Loucy (cell line): ENCODE measurements around the gene WDR45B.
"Not testable (repeated sequence)": the region's sequence is repeated elsewhere in the genome, so short reads cannot be mapped to it uniquely, and the experiment has no call there.

Source experiments
- H2AFZ ChIP-seq: fragments of 200-600 bp; sonication (generic); 2 replicates; pipeline ENCODE4 v1.6.0; 2016; ENCODE audit warnings: antibody characterized with exemption, mild to moderate bottlenecking, low read length, moderate library complexity
- H3F3A ChIP-seq: fragments of 200-600 bp; 2 replicates; pipeline ENCODE4 v1.6.0; 2016; ENCODE audit warnings: antibody characterized with exemption, low read depth, mild to moderate bottlenecking
- H3K27me3 ChIP-seq: fragments of 200-600 bp; sonication (generic); 2 replicates; pipeline ENCODE4 v1.6.1; 2014; ENCODE audit warnings: low read length, mild to moderate bottlenecking; ENCODE audit not compliant: insufficient read depth, poor library complexity, severe bottlenecking
- H3K36me3 ChIP-seq: fragments of 200-600 bp; sonication (generic); 2 replicates; pipeline ENCODE4 v1.6.1; 2016; ENCODE audit warnings: low read length; ENCODE audit not compliant: insufficient read depth
- H3K4me1 ChIP-seq: fragments of 200-600 bp; sonication (generic); 2 replicates; pipeline ENCODE4 v1.5.1; 2014; ENCODE audit warnings: low read length, mild to moderate bottlenecking; ENCODE audit not compliant: insufficient read depth, poor library complexity, severe bottlenecking
- H3K4me2 ChIP-seq: fragments of 200-600 bp; sonication (generic); 2 replicates; pipeline ENCODE4 v1.6.0; 2014; ENCODE audit warnings: antibody characterized with exemption, low read length, low read depth, mild to moderate bottlenecking; ENCODE audit not compliant: poor library complexity, severe bottlenecking
- H3K4me3 ChIP-seq: fragments of 200-600 bp; sonication (generic); 2 replicates; pipeline ENCODE4 v1.5.1; 2014; ENCODE audit warnings: low read length, mild to moderate bottlenecking, mixed read lengths; ENCODE audit not compliant: poor library complexity, severe bottlenecking
- H3K79me2 ChIP-seq: fragments of 200-600 bp; sonication (generic); 2 replicates; pipeline ENCODE4 v1.6.1; 2014; ENCODE audit warnings: low read length; ENCODE audit not compliant: insufficient read depth
- H3K9ac ChIP-seq: fragments of 200-600 bp; sonication (generic); 2 replicates; pipeline ENCODE4 v1.6.0; 2014; ENCODE audit warnings: mild to moderate bottlenecking, low read depth, low read length, moderate library complexity; ENCODE audit not compliant: poor library complexity, severe bottlenecking
- H3K9me2 ChIP-seq: fragments of 200-600 bp; sonication (generic); replicated peaks from 2 replicates; pipeline ENCODE4 v1.6.1; 2016; ENCODE audit warnings: low read depth, low read length, mixed read lengths
- H3K9me3 ChIP-seq: fragments of 200-600 bp; sonication (generic); 2 replicates; pipeline ENCODE4 v1.6.1; 2014; ENCODE audit warnings: mild to moderate bottlenecking, antibody characterized with exemption, low read length, low read depth; ENCODE audit not compliant: insufficient read depth
- H4K20me1 ChIP-seq: fragments of 200-600 bp; sonication (generic); 2 replicates; pipeline ENCODE4 v1.6.0; 2014; ENCODE audit warnings: antibody characterized with exemption, low read length, mild to moderate bottlenecking; ENCODE audit not compliant: insufficient read depth, poor library complexity, severe bottlenecking
- CTCF ChIP-seq: fragments of 200-600 bp; sonication (generic); conservative IDR thresholded peaks from 2 replicates; pipeline ENCODE4 v1.5.1; 2014; ENCODE audit warnings: mild to moderate bottlenecking, antibody characterized with exemption, low read length
- EZH2phosphoT487 ChIP-seq: fragments of 200-600 bp; IDR thresholded peaks from 2 replicates; pipeline ENCODE4 v1.6.1; 2018; ENCODE audit warnings: antibody characterized with exemption, mild to moderate bottlenecking, moderate library complexity, borderline replicate concordance

Gene WDR45B

GRCh38 chr17:82586576-82587233 lies 61.5 kb downstream of the WDR45B start:
- Histone ChIP-seq H3K36me3 (peaks cover 58% of the 10 kb centered on the region), H3K9me2 (no peaks in the 10 kb centered on the region), H3K9me3 (no peaks in the 10 kb centered on the region), H3K79me2 (no peaks in the 10 kb centered on the region), H3K27me3 (no peaks in the 10 kb centered on the region), H4K20me1 (no peaks in the 10 kb centered on the region), H2AFZ (no peak overlapping the region), H3F3A (peaks cover 10% of the 10 kb centered on the region; the same call in 1 of the 2 replicates), H3K4me2 (no peak overlapping the region), H3K9ac (no peak overlapping the region), H3K4me1 (peaks cover 20% of the 10 kb centered on the region), H3K4me3 (no peak overlapping the region)
- no peak for TF ChIP-seq EZH2phosphoT487
- no peak for TF ChIP-seq CTCF

- H3K79me2 ChIP-seq, H4K20me1 ChIP-seq, H3K9me2 ChIP-seq, H2AFZ ChIP-seq, H3K9me3 ChIP-seq, H3K27me3 ChIP-seq, H3K4me3 ChIP-seq, H3K9ac ChIP-seq, H3K4me2 ChIP-seq: not testable (repeated sequence)
- Histone ChIP-seq H3K36me3 (peaks cover 61% of the 10 kb centered on the region), H3K4me1 (peaks cover 14% of the 10 kb centered on the region), H3F3A (peaks cover 10% of the 10 kb centered on the region; the same call in 1 of the 2 replicates)
These were observed 62.2 kb downstream of the WDR45B start for GRCh38 chr17:82585935-82586575.

GRCh38 chr17:82583720-82584234 lies 64.5 kb downstream of the WDR45B start:
- Histone ChIP-seq H3K9me3 (no peaks in the 10 kb centered on the region), H3K4me1 (no peaks in the 10 kb centered on the region), H3K4me2 (no peak overlapping the region), H3K4me3 (no peak overlapping the region), H3K9ac (no peak overlapping the region), H4K20me1 (no peaks in the 10 kb centered on the region), H3K27me3 (no peaks in the 10 kb centered on the region), H3K36me3 (peaks cover 67% of the 10 kb centered on the region), H3K79me2 (no peaks in the 10 kb centered on the region), H3K9me2 (no peaks in the 10 kb centered on the region), H3F3A (peaks cover 5% of the 10 kb centered on the region; the same call in 1 of the 2 replicates), H2AFZ (no peak overlapping the region)
- TF ChIP-seq CTCF, result no peak
- TF ChIP-seq EZH2phosphoT487, result no peak
